AG04449 (cell line): ENCODE results near the gene PLA2G2C.

Experiments used
- CTCF ChIA-PET: fragments of 350-600 bp; formaldehyde crosslinking; extraction: SDS; loops from one replicate; lab custom pipeline; 2021; ENCODE audit warnings: antibody characterized with exemption; lab: Yijun Ruan, JAX
- POLR2A ChIA-PET: fragments of 400-600, 350-600 bp; formaldehyde crosslinking; extraction: SDS; loops from one replicate; lab custom pipeline; 2020; ENCODE audit warnings: antibody characterized with exemption, inconsistent platforms; lab: Yijun Ruan, JAX
- DNase-seq: peaks from one replicate; pipeline ENCODE4 v3.0.0-alpha.2; 2010; ENCODE audit warnings: low read depth, low spot score
- H3K4me3 ChIP-seq: 2 replicates; pipeline ENCODE4 v1.5.1; 2011; ENCODE audit warnings: low read depth, mild to moderate bottlenecking, control low read depth, low read length
- CTCF ChIP-seq: IDR thresholded peaks from one replicate; pipeline ENCODE4 v1.5.1; 2011; ENCODE audit warnings: mild to moderate bottlenecking, moderate library complexity, low read length, control low read depth, inconsistent platforms; ENCODE audit not compliant: insufficient read depth; ENCODE audit errors: missing control alignments

PLA2G2C gene

GRCh38 chr1:20184997-20185833 is 1.1 kb downstream of the PLA2G2C start:
- DNase-seq, result no peak
- no peak overlapping the region for H3K4me3 ChIP-seq
- TF ChIP-seq CTCF, result no peak
- ChIA-PET CTCF (no interaction called here), POLR2A (no interaction called here)

- ChIA-PET POLR2A (no interaction called here), CTCF (interaction anchor here (1.0 to 1.9 kb wide), 2 partner anchors 11 to 29 kb away, joined by 3 to 10 read pairs; no protein-coding TSS in a partner anchor)
- no peak for TF ChIP-seq CTCF
- H3K4me3 ChIP-seq, result no peak overlapping the region
- no peak for DNase-seq
These were observed 1.8 kb downstream of the PLA2G2C start for GRCh38 chr1:20184481-20184900.

GRCh38 chr1:20183616-20184271 is 2.6 kb downstream of the PLA2G2C start:
- H3K4me3 ChIP-seq, result no peak overlapping the region
- CTCF ChIA-PET, result interaction anchor here (1.0 to 1.9 kb wide), 3 partner anchors 11 to 207 kb away, joined by 3 to 10 read pairs (median 4); no protein-coding TSS in a partner anchor
- POLR2A ChIA-PET, result no interaction called here
- DNase-seq, result no peak
- TF ChIP-seq CTCF, result no peak

- H3K4me3 ChIP-seq, result no peak overlapping the region
- ChIA-PET CTCF (interaction anchor here (1.5 to 1.9 kb wide), 2 partner anchors 12 to 206 kb away, joined by 4 to 10 read pairs; no protein-coding TSS in a partner anchor), POLR2A (no interaction called here)
- DNase-seq, result no peak
- no peak for TF ChIP-seq CTCF
These were observed 3.3 kb downstream of the PLA2G2C start for GRCh38 chr1:20183035-20183434.

- no peak for DNase-seq
- ChIA-PET CTCF (interaction anchor here (0.7 to 5.8 kb wide), 3 partner anchors 10 to 31 kb away, joined by 3 to 53 read pairs (median 4); no protein-coding TSS in a partner anchor), POLR2A (no interaction called here)
- H3K4me3 ChIP-seq, result no peak overlapping the region
- TF ChIP-seq CTCF, result no peak
These were observed 3.9 kb downstream of the PLA2G2C start for GRCh38 chr1:20182415-20182814.

- CTCF ChIA-PET, result interaction anchor here (0.7 to 5.8 kb wide), 6 partner anchors 10 to 206 kb away, joined by 3 to 53 read pairs (median 3); no protein-coding TSS in a partner anchor
- POLR2A ChIA-PET, result no interaction called here
- TF ChIP-seq CTCF, result no peak
- no peak for DNase-seq
- no peak overlapping the region for H3K4me3 ChIP-seq
These were observed 5.5 kb downstream of the PLA2G2C start for GRCh38 chr1:20180844-20181207.
